NCI-H187 treated with DMSO at 0.1 percent for 48 hours (cell line): ENCODE results near the gene KLHL30.
"Not testable (repeated sequence)": the region's sequence is repeated elsewhere in the genome, so short reads cannot be mapped to it uniquely, and the experiment has no call there.

ENCODE experiments used
- DNase-seq: peaks from one replicate; lab custom pipeline; 2025; lab: John Stamatoyannopoulos, UW

The KLHL30 gene

DNA sequence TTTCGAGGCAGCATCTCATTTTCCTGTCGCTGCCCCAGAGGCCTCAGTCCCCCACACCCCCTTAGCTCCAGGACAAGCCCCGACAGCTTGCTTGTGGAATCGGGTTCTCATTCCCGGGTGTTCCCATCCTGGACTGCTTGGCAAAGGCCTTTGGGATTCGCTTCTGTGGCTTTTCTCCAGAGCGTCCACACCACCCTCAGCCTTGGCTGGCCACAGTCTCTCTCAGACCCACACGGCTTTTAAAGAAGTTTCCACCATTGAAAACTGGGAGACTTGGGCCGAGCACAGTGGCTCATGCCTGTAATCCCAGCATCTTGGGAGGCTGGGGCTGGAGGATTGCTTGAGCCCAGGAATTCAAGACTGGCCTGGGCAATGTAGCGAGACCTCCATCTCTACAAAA is 35.6 kb upstream of the KLHL30 start:
- DNase-seq = no peak

DNA sequence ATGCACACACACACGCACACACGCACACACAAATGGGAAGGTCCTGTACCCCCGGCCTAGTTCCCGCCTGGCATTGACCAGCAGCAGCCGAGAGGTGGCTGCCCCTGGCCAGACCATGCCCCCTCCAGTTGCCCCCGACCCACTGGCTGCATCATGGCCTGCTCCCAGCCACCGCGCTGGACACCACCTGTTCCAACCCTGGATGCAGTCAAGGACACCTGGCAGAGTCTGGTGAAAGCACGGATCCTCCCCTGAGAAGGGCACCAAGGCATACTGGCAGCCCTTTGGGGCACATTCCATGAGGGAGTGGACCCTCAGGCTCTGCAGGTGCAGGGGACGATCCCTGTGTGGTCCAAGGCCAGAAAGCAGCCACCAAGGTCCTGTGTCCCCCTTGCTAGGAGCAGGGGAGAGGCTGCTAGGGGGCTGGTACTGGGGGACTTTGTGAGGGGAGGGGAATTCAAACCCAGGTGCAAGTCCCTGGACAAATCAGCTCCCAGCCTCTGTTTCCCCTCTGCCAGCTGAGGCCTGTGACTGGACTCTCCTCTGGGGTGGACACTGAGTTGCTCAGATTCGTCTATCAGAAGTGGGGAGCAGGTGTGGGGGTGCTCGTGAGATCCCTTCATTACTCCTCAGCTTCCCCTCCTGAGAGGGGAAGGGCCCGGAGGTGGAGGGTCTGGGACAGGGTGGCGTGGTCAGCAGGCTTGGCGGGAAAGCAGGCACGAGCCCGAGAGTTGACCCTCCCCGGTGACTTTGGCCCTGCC is 34.8 kb upstream of the KLHL30 start:
- no peak for DNase-seq

DNA sequence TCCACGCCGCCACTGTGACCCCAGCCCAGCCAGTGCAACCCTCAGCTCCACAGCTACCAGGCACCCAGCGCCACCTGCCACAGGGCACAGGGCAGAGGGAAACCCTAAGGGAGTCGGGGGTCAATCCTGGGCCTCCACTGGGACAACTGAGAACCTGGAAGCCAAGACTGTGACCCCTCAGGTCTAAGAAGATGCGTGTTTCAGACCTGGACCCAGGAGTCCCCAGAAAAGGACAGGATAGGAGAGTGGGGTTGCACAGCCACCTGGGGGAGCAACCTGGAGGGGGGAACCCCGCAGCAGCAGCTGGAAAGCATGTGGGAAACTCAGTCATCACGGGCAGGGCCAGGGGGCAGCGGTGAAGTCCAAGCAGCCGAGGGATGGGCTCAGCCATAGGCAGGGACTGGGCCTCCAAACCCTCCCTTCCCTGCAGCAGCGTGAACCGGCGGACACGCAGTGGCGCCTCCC is 34.2 kb upstream of the KLHL30 start:
- DNase-seq = no peak

DNA sequence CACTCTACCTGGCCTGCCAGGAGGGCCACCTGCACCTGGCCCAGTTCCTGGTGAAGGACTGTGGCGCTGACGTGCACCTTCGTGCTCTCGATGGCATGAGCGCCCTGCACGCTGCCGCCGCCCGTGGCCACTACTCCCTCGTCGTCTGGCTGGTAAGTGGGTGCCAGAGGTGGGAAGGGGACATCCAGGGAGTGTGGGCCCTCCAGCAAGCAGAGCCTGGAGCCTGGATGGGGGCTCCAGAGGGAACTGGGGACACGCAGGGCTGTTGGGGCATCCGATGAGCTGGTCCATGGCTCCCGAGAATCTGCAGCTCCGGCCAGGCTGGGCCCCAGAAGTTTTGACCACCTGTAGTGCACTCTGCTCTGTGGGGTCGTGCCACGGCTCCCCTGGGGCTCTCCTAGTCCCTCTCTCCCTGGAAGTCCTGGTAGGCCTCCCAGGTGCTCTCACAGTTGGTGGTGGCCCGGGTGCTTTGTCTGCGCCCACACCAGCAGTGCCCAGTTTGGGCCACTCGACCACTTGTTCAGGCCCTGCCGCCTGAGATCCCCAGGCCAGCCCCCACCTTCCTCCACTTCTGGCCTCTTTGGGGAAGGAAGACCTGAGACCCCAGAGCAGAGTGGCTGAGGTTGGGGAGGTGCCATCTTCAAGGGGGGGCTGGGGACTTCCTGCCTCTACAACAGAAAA is 33.6 kb upstream of the KLHL30 start:
- DNase-seq = no peak

GRCh38 chr2:238105506-238106338 is 32.7 kb upstream of the KLHL30 start:
- DNase-seq = no peak

DNA sequence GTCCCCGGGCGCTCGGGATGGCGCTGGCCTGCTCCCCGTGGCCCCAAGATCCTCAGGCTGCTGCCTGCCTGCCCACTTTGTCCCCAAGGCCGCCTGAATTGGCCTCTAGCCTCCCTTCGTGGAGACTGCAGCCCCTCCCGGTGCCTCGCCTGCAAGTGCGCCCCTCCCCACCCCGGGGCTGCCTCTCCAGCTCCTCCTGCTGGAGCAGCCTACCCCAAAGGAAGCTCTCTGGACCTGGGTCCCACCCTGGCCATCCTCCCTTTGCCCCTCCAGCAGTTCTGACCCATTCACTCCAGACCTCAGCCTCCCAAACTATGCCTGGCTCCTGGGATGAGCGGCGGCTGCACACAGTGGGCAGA is 32.1 kb upstream of the KLHL30 start:
- DNase-seq = no peak

- DNase-seq = no peak
Observed at GRCh38 chr2:238106698-238107524, 31.6 kb upstream of the KLHL30 start.

- DNase-seq = no peak
Observed at GRCh38 chr2:238107525-238108422, 30.7 kb upstream of the KLHL30 start.

- DNase-seq = no peak
Observed at GRCh38 chr2:238108423-238109183, 29.9 kb upstream of the KLHL30 start.

DNA sequence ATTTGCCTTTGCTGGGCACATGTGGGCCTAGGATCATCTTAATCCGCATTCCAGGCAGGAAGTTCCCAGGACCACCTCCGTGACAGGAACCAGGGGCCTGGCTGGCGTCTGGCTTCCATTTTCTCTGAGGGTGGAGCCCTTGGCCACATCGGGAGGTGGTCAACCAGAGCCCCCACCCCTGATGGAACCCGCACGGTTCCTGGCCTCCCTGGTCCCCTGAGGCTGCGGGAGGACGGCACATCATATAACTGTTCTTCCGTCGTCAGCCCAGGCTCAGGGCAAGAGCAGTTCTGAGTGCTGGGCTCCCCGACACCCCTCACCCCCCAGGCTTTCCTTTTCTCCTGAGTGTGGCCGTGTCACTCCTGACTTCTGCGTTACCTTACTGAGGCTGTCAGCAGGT is 24.9 kb upstream of the KLHL30 start:
- DNase-seq = no peak

GRCh38 chr2:238114331-238114841 is 24.1 kb upstream of the KLHL30 start:
- DNase-seq = no peak

DNA sequence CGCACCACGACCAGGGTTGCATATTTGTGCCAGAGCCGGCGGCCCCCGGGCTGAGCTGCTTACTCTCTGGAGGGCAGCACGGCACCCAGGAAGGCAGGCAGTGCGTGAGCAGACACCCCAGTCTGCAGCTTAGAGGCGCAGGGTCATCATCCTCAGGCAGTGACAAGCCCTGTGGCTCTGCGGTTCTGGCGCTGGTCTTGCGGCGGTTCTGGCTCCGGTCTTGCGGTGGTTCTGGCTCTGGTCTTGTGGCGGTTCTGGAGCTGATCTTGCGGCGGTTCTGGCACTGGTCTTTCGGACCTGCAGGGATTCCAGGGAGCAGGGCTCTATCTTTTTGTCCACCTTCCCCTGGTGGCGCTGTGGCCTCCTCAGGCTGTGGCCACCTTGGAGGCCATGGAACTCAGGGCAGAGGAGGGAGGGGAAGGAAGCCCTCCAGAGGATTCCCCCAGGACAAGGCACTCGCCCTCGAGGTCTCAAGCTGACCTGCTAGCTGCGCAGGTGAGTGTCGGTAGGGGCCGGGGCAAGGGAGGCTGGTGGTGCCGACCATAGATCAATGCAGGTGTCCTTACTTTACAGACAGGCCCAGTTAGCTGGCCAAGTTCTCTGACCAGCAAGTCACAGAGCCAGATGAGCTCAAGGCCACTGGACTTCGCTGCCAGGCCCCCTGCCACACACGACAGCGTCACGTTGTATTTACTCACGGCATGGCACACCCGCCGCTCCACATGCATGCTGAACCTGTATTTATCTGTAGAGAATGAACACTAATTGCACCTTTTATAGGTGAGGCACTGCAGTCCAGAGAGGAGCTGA is 23.4 kb upstream of the KLHL30 start:
- no peak for DNase-seq

DNA sequence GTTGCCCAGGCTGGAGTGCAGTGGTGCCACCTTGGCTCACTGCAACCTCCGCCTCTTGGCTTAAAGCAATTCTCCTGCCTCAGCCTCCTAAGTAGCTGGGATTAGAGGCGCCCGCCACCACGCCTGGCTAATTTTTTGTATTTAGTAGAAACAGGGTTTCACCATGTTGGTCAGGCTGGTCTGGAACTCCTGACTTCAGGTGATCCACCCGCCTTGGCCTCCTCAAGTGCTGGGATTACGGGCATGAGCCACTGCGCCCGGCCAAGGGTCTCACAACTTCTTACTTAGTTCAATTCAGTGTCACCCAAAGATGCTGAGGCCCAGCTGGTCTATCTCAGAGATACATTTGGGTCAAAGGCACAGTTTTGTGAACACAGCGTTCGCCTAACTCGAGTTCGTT is 22.8 kb upstream of the KLHL30 start:
- not testable (repeated sequence) for DNase-seq

DNA sequence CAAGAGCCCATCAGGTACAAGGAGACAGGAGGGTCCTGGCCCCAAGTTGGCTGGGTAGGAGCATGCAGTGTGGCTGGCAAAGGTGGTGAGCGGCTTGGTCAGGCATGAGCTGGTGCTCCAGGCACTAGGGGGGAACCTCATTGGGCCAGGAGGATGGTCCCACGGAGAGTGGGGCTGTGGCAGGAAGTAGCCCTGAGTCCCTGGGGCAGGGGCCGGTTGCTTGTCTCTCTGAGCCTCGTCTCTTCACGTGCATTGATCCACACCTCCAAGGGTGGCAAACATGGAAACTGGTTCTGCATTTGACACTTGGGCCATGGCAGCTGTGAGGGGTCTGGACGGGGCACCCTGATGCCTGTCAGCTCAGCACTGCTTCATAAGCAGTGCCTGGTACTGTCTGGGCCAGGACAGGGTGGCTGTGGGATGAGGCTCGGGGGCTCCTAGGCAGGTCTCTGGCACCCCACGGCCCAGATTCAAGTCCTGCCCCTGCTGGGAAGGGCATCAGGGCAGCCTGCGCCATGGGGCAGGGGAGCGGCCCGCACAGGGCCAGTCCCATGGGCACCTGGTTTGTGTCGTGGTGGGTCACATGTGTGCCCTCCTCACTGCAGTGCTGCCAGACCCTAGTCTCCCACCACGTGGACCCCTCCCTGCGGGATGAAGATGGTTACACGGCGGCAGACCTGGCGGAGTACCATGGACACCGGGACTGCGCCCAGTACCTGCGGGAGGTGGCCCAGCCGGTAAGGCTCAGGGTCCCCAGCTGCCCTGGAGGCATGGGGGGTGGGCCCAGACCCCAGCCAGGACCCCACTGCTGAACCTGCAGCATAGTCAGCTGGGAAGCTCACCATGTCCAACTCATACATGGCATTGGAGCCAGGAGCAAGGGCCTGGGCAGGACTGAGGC is 21.9 kb upstream of the KLHL30 start:
- DNase-seq = no peak

DNA sequence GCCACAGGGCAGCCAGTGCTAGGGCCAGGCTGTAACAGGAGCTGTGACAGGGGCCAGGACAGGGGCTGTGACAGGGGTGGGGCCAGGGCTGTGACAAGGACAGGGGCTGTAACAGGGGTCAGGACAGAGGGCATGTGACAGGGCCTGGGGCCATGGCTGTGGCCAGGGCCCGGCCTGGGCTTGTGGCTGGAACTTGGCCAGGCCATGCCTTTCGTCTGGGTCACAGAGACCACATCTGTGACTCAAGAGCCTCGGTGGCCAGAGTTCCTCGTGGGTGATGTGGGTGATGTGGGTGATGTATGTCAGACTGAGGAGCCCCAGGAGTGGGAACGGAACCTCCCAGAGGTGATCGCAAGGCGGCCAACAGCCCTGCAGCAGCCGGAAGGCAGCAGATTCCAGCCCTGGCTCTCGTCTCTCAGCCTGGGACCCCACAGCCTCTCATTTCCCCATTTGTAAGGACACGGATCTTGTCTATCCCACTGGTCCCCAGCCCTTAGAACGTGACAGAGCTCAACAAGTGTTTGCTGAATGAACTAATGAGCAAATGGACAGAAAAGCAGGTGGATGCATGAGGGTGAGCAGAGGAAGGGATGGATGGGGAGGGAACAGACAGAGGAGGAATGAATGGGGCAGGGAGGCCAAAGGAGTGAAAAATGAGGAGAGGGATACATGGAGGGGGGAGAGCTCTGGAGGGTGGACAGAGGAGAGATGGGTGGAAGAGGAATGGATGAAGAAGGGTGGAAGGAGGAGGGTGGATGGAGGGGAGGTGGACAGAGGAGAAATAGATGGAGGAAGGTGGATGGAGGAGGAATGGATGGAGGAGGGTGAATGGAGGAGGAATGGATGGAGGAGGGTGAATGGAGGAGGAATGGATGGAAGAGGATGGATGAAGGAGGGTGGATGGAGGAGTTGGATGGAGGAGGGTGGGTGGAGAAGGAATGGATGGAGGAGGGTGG is 21.0 kb upstream of the KLHL30 start:
- DNase-seq = no peak

GRCh38 chr2:238119756-238120462 is 18.6 kb upstream of the KLHL30 start:
- no peak for DNase-seq
